ENCODE data around the gene RNF10.
"Not testable (repeated sequence)": the region's sequence is repeated elsewhere in the genome, so short reads cannot be mapped to it uniquely, and the experiment has no call there.

RNF10 gene

DNA sequence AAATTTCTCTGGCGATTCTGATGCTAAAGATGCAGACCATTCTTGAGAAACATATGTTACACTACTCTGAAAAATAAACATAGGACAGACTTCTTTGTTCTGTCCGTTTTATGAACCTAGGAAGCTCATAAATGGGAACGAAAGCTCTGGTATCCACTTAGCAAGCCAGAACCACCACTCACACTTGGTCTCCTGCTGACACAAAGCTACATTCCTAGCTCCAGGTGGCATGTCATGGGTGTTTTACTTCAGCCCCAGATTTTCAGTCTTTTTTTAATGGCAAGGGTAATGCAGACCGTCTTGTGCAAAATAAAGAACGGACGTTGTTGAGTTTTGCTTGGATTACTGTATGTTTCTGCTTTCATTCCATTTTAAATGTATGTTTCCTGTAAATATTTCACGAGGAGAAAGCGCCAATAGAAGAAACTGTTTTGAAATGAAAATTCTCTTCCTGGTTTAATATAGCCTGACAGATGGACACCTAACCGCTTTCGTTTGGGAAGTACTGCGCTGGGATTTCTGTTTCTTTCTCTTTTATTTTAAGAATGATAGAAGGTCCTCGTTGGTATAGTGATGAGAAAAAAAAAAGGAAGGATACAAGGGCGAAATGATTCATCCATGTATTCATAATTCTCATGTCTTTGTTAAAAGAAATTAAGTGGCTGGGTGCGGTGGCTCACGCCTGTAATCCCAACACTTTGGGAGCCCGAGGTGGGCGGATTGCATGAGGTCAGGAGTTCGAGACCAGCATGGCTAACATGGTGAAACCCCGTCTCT, 4.3 kb upstream of the RNF10 start:
- DNase-seq = no peak

DNA sequence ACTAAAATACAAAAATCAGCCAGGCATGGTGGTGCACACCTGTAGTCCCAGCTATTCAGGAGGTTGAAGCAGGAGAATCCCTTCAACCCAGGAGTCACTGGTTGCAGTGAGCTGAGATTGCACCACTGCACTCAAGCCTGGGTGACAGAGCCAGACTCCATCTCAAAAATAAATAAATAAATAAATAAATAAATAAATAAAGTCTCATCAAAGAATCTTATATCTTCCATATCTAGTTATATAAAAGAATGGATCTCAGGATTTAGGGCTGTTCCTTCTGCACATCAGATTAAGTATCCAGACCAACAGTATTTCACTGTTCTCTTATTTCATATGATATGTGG, 3.8 kb upstream of the RNF10 start:
- DNase-seq = not testable (repeated sequence)

DNA sequence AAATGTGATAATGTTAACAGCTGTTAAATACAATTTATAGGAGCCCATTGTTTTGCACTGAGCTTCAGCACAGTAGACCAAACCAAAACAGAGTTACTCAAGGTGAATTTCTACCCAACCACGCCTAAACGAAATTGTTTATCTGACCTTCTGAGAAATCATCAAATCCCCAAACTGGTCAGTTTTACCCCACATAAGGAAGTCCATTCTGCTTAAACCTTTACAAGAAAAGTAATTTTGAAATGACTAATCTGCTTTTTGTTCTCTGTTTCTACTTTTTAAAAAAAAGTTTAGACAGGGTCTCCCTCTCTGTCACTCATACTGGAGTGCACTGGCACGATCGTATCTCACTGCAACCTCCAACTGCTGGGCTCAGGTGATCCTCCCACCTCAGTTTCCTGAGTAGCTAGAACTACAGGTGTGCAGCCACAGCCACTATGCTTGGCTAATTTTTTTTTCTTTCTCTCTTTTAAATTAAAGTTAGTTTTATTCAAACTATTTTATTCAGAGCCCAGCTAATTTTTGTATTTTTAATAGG, 1.4 kb upstream of the RNF10 start:
- no peak for DNase-seq

DNA sequence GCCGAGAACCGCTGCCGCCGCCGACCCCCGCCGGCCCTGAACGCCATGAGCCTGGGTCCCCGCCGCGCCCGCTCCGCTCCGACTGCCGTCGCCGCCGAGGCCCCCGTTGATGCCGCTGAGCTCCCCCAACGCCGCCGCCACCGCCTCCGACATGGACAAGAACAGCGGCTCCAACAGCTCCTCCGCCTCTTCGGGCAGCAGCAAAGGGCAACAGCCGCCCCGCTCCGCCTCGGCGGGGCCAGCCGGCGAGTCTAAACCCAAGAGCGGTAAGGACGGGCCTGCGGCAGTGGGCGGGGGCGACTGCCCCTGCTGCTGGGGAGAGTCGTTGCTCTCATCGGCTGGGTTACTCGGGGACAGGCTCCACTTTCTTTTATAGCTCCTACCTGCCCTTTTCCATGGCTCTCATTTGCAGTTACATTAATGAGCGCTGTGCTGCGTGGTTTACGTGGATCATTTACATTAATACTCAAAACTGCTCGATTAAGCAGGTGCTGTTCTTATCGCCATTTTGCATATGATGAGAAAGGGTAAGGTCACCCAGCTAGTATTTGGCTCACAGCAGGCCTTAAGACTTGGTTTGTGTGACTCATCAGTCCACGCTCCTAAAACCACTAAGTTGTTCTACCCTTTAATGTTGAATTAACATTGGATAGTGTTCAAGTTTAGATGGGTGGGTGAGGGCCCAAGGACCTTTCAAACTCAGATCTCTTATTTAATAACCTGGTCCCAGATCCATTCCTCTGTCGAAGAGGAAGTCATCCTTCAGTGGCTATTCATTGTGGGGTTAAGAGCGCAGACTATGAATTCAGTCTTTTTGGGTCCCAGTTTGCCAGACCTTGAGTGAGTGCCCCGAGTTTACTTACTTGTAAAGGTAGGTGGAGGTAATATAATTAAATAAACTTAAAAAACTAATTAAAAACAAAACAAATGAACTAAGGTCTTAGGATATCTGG, 823 bp downstream of the RNF10 start:
- DNase-seq = peak; percentile 39

DNA sequence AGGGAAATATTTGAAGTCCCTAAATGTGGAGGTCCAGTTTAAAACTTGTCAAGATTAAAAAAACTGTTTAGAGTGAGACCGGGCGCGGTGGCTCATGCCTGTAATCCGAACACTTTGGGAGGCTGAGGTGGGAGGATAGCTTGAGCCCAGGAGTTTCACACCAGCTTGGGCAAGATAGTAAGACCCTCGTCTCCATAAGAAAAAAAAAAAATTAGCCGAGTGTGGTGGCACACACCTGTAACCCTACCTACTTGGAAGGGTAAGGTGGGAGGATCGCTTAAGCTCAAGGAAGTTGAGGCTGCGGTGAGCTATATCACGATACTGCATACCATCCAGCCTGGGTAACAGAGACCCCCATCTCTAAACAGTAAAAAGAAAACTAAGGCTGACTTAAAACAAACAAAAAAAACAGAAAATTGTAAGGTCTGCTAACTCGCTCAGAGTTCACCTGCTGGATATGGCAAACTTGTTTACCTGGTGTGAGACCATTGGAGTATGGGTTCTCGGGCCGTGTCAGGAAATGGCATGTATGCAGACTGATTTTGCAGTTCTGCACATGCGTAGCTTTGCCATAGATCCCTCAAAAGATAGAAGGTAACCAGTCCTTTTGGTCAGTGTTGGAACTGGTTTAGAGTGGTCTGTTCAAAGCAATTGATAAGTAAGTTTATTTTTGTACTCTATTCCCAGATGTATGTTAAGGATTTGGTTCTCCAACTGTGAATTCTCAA, 2.1 kb downstream of the RNF10 start:
- DNase-seq = peak; percentile 15

DNA sequence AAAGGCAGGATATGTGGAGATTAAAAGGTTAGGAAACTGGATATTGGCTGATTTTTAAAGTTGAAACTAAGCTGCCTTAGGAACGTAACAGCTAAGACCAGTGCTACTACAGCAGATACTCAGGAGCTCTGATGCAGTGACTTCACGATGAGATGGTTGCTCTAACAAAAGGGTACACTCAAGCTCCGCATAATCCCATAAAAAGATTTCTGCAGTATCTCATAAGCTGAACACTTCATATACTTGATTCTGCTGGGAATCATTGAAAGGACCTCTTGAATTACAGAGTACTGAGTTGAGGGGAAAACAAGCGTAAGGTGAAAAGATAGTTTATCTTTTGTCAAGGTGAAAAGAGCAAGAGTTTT, 3.7 kb downstream of the RNF10 start:
- no peak for DNase-seq

DNA sequence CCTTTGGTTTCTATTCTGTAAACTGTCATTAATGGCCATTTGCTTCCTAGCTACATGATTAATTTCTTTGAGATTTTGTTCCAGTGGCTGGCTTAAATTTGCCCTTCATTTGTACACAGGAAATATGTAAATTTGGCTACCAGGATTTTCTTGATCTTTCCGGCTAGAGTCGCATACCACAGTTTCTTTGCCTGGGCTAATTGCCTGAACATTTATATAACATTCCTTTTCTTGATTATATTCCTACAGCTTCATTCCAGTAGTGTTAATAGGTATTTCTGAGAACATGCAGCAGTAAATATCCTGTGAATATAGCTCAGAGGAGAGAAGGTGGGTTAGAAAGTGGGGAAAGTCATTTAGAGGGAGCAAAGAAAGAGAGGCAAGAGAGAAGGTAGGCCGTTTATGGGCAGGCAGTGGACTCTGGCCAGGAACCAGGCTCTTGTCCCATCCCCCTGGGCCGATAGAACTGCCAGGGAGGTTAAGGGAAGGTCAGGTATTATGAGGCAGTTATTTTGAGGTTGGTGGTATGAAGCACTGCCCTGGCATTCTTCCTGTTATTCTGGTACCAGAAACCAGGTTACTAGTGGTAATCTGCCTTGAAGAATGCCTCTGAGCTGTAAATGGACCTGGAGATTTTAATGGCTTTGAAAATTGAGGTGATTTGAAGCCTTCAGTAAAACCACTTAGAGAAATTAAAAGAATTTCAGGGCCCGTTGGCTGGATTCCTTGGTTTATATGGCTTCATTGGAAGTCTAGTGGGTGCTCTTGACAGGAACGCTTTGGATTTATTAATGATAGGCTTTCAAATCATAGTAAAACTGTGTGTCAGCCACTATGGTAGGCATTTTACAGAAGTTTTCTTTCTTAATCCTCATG, 4.4 kb downstream of the RNF10 start:
- no peak for DNase-seq

DNA sequence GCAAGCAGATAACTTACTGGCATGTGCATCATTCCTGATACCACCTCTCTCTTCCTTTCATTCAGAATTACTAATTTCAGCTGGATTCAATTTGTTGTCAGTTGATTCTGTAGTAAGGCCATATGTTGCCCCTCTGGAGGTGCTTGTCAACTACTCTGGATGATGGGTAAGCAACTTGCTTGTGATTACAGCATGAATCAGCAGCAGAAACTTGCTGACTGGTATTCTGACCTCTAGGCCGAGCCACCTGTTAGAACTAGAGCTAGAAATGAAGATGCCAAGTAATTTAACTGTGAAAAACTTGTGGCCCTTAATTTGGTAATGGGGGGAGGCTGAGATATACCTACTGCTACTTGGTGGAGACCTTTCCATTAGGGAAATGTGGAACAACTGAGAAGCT, 5.1 kb downstream of the RNF10 start:
- no peak for DNase-seq

DNA sequence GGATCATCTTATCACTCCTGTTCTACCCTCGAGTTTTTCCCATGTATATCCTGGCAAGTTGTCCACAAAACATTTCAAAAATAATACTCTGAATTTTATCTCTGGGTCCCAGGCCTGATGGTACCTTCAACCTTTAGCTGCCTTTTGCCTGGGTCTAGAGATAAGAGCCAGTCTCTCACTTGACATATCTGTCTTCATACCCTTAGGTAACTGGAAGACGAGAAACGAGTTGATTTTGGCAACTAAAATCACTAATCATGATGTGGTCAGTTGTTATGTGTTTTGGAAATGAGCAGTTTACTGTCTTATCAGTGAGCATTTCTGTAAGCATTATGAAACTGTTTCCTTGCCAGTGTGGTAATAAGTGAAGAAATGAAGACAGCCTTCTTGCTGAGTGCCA, 6.3 kb downstream of the RNF10 start:
- DNase-seq = no peak

DNA sequence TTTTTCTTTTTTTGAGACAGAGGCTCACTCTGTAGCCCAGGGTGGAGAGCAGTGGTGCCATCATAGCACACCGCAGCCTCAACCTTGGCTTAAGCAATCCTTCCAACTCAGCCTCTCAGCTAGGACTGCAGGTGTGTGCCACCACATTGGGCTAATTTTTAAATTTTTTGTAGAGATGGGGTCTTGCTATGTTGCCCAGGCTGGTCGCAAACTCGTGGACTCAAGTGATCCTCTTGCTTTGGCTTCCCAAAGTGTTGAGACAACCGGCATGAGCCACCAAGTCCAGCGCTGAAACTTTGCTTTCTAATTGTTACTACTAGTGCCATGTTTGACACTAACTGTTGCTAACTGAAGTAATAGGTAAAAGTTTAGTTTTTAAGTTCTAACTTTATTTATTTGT, 8.0 kb downstream of the RNF10 start:
- no peak for DNase-seq

DNA sequence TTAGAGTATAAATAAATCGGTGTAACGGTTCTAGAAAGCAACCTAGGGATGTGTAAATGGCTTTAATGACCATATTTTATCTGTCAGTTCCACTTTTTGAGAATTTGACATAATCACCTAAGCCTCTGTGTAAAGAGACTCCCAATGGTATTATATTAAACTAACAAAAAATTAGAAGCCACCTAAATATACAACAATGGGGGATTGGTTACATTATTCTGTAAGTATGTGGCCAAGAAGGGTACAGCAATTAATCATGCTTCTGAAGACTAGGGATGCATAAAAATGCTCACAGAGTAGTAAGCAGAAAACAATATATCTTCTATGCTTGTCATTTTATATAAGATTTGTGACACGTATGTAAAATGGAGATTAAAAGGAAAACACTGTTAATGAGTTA, 10.5 kb downstream of the RNF10 start:
- no peak for DNase-seq

DNA sequence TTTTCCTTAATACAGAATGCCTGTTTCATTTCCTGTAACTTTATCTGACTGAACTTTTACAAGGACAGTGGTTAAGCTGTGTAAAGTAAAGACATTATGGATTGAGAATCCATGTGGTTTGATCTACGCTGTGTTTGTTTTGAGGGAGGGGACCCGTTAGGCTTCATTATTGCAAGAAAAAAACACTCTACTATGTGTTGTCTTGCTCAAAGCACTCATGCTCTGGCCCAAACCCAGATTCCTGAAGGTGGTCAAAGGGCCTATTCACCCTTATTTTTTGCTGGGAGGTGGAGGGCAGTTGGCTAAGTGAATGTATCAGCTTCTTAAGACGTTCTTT, 11.9 kb downstream of the RNF10 start:
- no peak for DNase-seq

DNA sequence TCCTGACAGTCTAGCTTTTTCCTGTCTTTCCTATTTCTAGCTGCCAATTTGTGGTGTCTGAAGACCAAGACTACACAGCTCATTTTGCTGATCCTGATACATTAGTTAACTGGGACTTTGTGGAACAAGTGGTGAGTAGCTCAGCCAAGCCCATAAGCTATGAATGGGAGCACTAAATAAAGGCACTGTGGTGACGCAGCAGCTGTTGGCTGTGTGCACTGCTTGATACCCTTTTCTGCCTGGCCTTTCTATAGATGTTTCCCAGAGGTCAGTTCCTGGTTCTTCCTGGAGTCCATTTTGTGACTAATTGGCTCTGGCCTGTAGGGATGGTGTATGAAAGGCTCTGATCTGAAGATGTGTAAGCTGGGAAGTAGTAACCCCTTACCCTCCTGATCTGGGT, 20.5 kb downstream of the RNF10 start:
- no peak for DNase-seq

DNA sequence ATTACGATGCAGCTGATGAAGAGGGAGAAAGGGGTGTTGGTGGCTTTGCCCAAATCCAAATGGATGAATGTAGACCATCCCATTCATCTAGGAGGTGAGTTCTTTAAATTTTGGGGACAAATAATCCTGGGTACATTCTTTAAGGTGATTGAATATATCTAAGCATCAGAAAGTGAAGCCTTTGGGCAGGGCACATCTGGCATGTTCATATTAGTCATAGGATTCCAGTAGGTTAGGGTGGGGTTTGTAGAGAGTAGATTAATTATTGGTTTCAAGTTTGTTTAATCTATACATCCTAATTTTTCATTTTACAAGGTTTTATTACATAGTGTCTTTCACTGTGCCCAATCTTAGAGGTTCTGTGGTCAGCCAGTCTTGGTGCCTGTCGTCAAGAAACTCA, 23.4 kb downstream of the RNF10 start:
- no peak for DNase-seq

DNA sequence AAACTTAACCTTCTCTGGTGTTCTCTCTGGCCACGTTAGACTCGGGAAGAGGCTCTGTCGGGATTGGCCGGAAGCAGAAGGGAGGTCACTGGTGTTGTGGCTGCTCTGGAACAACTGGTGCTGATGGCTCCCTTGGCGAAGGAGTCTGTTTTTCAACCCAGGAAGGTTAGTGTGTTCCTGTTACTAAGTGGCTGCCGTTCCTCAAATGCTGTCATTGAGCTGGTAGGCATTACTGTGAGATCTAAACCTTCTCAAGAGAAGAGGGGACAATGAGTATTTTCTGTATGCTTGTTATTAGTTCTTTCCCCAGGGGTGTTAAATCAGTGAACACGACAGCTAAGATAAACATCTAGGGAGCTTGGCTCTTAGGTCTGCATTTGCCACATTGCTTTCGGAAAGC, 28.8 kb downstream of the RNF10 start:
- no peak for DNase-seq

DNA sequence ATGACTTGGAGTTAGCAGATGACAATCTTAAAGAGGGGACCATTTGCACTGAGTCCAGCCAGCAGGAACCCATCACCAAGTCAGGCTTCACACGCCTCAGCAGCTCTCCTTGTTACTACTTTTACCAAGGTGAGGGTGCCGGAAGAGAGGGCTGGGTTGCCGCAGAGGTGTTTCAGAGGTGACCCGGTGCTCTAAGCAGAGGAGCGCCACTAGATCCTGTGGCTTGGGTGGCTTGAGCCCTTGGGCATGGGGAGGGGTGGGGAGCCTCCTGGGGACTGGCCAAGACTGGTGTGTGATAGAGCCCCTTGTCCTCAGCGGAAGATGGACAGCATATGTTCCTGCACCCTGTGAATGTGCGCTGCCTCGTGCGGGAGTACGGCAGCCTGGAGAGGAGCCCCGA, 29.3 kb downstream of the RNF10 start:
- DNase-seq = no peak

DNA sequence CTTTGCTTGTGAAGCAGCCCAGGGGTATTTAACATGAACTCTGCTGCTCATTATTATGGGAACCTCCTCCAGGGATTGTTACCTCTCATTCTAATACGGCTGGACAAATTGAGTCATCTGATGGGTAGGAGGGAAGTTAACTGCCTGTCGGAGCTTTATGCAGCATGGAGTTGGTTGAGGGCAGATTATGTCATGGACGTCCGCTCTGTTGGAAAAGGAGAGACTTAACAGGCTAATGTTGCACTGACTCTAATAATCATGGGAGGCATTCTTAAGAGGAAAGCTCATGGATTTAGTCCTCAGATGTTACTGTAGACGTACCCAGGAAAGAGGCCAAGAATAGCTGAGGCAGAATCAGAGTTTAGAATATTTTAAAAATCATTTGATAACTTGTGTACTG, 37.1 kb downstream of the RNF10 start:
- no peak for DNase-seq

DNA sequence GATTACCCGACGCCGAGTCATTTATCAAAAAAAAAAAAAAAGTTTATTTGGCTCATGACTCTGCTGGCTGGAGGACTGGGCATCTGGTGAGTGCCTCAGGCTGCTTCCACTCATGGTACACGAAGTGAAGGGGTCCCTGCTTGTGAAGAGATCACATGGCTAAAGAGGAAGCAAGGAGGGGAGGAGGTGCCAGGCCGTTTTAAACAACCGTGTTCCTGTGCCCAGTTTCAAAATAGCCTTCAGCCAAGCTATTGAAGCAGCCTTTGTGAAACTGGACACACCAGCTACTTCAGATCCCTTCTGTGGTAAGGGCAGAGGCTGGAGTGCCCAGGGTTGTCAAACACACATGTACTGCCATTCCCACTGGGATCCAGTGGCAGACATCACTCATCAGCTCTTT, 39.4 kb downstream of the RNF10 start:
- no peak for DNase-seq

DNA sequence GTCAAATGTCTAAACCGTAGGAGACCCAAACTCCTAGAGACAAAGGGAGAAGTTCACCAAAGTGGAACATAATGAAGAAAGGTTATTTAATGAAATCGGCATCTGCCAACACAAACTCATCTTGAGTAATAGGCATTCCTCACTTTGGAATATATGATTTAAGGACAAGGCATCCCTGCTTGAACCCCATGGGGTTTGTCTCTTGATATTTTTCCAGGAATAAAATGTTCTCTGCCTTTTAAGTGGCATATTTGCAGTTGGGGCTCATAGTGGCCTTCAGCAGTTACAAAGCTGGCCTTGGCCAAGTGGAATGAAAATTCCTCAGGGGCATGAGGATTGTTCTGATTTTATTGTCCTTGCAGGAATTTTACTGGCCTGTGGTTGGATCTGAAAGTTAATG, 40.0 kb downstream of the RNF10 start:
- DNase-seq = no peak

DNA sequence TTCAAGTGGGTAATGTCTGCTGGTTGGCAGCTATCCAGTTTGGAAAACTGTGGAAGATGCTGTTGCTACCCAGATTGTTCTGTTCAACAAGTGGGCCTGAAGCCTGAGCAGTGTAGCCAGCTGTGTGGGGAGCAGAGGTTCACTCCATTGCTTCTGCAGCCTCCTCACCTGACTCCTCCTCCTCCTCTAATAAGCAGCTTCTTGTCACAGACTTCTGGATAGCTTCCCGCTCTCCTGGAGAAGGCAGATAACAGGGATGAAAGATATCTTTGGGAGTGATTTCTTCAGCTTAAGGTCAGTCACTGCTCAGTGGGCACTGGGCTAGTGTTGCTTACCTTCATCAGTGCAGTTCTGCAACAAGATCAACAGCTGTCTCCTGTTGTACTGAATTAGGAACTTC, 45.0 kb downstream of the RNF10 start:
- DNase-seq = no peak

DNA sequence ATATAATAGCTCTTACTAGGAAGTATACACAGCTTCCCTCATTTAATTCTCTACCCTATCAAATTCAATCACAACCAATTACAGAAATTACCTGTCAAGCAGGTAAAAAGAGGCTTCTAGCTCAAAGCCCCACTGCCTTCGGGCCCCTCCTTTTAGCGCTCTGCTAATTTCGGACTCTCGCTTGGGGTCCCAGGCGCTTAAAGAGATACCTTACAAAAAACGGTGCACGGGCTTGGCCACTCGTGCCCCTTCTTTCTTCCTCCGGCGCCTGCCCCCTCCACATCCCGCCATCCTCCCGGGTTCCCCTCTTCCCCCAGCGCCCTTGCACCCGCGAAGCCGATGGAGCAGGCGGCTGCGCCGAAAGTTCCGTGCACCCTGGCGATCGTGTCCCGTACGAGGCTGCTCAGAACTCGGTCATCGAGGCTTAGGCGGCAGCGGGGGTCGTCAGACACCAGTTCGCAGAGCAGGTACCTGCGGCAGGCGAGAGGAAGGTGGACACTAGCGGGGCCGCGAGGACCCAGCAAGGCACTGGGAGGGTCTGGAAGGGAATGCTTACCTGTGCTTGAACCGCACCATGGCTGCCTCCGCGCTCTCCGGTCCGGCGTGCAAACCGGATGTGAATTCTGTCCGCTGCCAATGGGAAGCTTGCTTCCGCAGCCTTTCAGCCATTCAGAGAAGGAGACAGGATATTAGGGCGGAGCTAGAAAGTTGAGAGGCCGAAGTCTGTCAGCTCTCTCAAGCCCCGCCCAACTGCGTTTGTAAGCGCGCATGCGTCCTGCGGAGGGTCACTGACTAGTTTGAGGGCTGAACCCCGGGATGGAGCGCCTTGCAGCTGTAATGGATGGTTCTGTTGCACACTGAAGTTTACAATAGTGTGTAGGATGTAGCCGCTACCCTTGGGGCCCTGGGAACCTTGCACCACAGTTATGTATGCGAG, 46.9 kb downstream of the RNF10 start, which contains the start of gene POP5:
POP5 (minus strand) TSS at position 616 of the 937 bp plus-strand sequence; CDS start at position 576, 40 bp downstream.
- DNase-seq = peak; percentile 88
